Suprapubic skin (tissue), 4 donors: ENCODE measurements around the gene IL1A. TPM values are rescaled to one million over a fixed set of nuclear protein-coding genes. Genes with fewer than 3 reads are reported as not detected.

Source experiments
- DNase-seq, 2 donors: peaks; one replicate each; pipeline ENCODE4 v3.0.0-alpha.2; 2019; ENCODE audit warnings: low spot score in 2 of 2
- H3K27ac ChIP-seq: fragments of 200-600 bp; sonication (generic); one replicate; pipeline ENCODE4 v1.5.1; 2019
- H3K27me3 ChIP-seq: fragments of 200-600 bp; sonication (generic); one replicate; pipeline ENCODE4 v1.5.1; 2019
- H3K36me3 ChIP-seq: fragments of 200-600 bp; sonication (generic); one replicate; pipeline ENCODE4 v1.5.1; 2019
- H3K4me1 ChIP-seq: fragments of 200-600 bp; sonication (generic); one replicate; pipeline ENCODE4 v1.5.1; 2019
- H3K4me3 ChIP-seq: fragments of 200-600 bp; sonication (generic); one replicate; pipeline ENCODE4 v1.5.1; 2019; ENCODE audit warnings: mild to moderate bottlenecking
- H3K9me3 ChIP-seq: fragments of 200-600 bp; sonication (generic); one replicate; pipeline ENCODE4 v1.5.1; 2019
- EP300 ChIP-seq: sonication (generic); formaldehyde crosslinking; IDR thresholded peaks from one replicate; pipeline ENCODE4 v1.6.1; 2017; ENCODE audit warnings: antibody characterized with exemption
- POLR2A ChIP-seq, 2 donors: fragments of 450-650 bp; IDR thresholded peaks; one replicate each; pipeline ENCODE4 v1.6.1; 2017; ENCODE audit warnings: antibody characterized with exemption in 2 of 2, mild to moderate bottlenecking in 2 of 2, moderate library complexity in 2 of 2
- POLR2AphosphoS5 ChIP-seq, 3 donors: sonication (generic); formaldehyde crosslinking; IDR thresholded peaks; one replicate each; pipeline ENCODE4 v1.6.1; 2017; ENCODE audit warnings: antibody characterized with exemption in 3 of 3
- whole genome bisulfite sequencing: methylation state at CpG from one replicate; pipeline ENCODE4 v1.1.5; 2018; 5-methylcytosine and 5-hydroxymethylcytosine counted together
- total RNA-seq, 4 donors: library from RNA; depleted of rRNA; stranded (reverse); fragments of >200 nt; gene quantifications; one replicate each; pipeline ENCODE4 v1.1.0, GENCODE V29; 2016
- TF ChIP-seq, protein P1 (sequence below), 2 donors: fragments of 200-600 bp in 1 of 2; fragments of 450-650 bp in 1 of 2; sonication (generic) in 1 of 2; IDR thresholded peaks; one replicate each; pipeline ENCODE4 v1.5.1; 2016 to 2019; ENCODE audit warnings: antibody characterized with exemption in 2 of 2, mild to moderate bottlenecking in 1 of 2, moderate library complexity in 1 of 2

Gene IL1A
- total RNA-seq, 4 donors from 2014 or later, result 0.49 to 1.1 (median 0.76) TPM; not detected in 1

DNA sequence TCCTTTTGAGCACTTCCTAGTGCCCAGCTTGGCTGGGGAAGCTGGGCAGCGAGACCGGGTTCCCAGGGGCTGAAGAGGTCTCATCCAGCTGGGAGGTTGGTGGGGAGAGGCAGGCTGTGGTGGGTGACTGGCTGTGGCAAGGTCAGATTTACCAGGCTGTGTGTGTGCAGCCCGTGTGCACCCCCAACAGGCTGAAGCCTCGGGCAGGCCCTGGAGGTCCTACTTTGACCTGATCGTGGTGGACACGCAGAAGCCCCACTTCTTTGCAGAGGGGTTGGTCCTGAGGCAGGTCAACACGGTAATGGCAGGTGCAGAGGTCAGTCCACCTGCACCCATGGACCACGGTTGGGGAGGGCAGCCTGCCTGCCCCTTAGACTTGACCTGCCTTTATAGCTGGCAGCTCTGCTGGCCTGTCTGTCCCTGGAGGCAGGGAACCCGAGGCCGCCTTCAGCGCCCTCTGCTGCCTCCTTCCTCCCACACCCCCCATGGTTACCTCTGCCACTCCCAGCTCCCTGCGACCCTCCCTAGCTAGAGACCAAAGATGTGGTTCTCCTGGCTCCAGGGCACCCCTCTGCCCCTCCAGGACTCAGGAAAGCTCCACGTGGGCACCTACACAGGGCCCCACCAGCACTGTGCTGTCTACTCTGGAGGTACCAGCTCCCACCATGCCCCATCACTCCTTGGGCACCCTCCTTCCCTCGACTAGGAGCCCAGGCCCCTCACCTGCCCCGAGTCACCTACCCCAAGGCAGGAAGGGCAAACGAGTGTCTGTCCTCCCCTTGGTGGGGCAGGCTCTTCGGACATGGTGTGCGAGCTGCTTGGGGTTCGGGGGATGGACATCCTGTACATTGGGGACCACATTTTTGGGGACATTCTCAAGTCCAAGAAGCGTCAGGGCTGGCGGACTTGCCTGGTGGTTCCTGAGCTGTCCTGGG lies 59.4 kb downstream of the IL1A start:
- WGBS, result 80% methylated on average over 8 of the region's 21 CpGs
- no peak for DNase-seq
- no peak overlapping the region for H3K4me3 ChIP-seq
- peaks cover 4% of the 10 kb centered on the region for H3K27me3 ChIP-seq
- no peaks in the 10 kb centered on the region for H3K36me3 ChIP-seq
- no peaks in the 10 kb centered on the region for H3K9me3 ChIP-seq
- no peak for TF ChIP-seq EP300
- H3K4me1 ChIP-seq, result peaks cover 12% of the 10 kb centered on the region
- no peak overlapping the region for H3K27ac ChIP-seq

DNA sequence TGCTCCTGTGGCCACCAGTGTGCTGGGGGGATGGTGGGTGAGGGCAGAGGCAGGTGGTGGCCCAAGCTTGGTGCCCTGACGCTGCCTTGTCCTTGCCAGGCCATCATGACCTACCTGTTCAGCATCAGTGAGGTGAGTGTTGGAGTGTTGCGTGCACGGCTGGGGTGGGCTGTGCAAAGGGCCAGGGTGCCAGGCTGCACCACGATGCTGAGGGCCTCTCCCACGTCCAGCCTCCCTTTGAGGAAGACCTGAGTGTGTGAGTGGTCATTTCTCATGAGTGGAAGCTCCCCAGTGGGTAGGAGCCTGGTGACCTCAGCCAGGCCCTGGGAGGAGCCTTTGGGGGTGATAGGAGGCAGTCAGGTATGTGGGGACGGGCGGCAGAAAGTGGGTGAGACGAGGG lies 60.3 kb downstream of the IL1A start:
- WGBS, result 97% methylated on average over 3 of the region's 8 CpGs

More for the DNA sequence above, 60.3 kb downstream of the IL1A start:
- DNase-seq, result no peak
- Histone ChIP-seq H3K27me3 (peaks cover 4% of the 10 kb centered on the region), H3K27ac (no peak overlapping the region), H3K4me1 (peaks cover 12% of the 10 kb centered on the region), H3K4me3 (no peak overlapping the region), H3K9me3 (no peaks in the 10 kb centered on the region), H3K36me3 (no peaks in the 10 kb centered on the region)
- TF ChIP-seq EP300 (no peak), POLR2A (IDR thresholded peaks at IDR 0.05) (no peak), POLR2AphosphoS5 (IDR thresholded peaks at IDR 0.05) (no peak)
- TF ChIP-seq, protein P1, sequence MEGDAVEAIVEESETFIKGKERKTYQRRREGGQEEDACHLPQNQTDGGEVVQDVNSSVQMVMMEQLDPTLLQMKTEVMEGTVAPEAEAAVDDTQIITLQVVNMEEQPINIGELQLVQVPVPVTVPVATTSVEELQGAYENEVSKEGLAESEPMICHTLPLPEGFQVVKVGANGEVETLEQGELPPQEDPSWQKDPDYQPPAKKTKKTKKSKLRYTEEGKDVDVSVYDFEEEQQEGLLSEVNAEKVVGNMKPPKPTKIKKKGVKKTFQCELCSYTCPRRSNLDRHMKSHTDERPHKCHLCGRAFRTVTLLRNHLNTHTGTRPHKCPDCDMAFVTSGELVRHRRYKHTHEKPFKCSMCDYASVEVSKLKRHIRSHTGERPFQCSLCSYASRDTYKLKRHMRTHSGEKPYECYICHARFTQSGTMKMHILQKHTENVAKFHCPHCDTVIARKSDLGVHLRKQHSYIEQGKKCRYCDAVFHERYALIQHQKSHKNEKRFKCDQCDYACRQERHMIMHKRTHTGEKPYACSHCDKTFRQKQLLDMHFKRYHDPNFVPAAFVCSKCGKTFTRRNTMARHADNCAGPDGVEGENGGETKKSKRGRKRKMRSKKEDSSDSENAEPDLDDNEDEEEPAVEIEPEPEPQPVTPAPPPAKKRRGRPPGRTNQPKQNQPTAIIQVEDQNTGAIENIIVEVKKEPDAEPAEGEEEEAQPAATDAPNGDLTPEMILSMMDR (IDR thresholded peaks at IDR 0.05), result no peak

Other genes with a start within 250 kb of the IL1A start
- 10 to 100 TPM; 21.9 to 27.9 (median 27.4) TPM for gene POLR1B, start 242.0 kb downstream of the IL1A start, total RNA-seq
- gene CHCHD5, start 199.9 kb downstream of the IL1A start, total RNA-seq, result 10 to 100 TPM; 11.7 to 23.2 (median 16.1) TPM
- gene SLC20A1, start 138.6 kb downstream of the IL1A start, total RNA-seq, result 10 to 100 TPM; 19.2 to 50.6 (median 34.5) TPM
- gene NT5DC4, start 63.5 kb downstream of the IL1A start, total RNA-seq, result 1 to 10 TPM in 1 of 4 donors, not detected in 3; 4.2 TPM
- 1 to 10 TPM; 1.7 to 9.1 (median 3.2) TPM for gene CKAP2L, start 19.9 kb downstream of the IL1A start, total RNA-seq
- 1 to 10 TPM in 1 of 4 donors, not detected in 3; 1.2 TPM for gene IL1B, start 52.3 kb upstream of the IL1A start, total RNA-seq
- gene IL37, start 126.7 kb upstream of the IL1A start, total RNA-seq, result 100 to 1,000 TPM in 3 of 4 donors, 1 to 10 TPM in 1; 7.2 to 133 (median 124) TPM
- gene IL36G, start 193.5 kb upstream of the IL1A start, total RNA-seq, result 10 to 100 TPM; 13.4 to 28.8 (median 17.1) TPM
- gene IL36A, start 221.0 kb upstream of the IL1A start, total RNA-seq, result not detected